HG02981 (cell line): ENCODE results near the gene C1orf52.

Source experiments
- ATAC-seq: cut with Tn5 transposase; IDR thresholded peaks from one replicate; pipeline ENCODE4 v1.9.1; 2021; ENCODE audit warnings: mild to moderate bottlenecking, moderate library complexity; ENCODE audit not compliant: unreplicated experiment

The C1orf52 gene

GRCh38 chr1:85200463-85201339, 58.8 kb downstream of the C1orf52 start, which contains the start of gene SYDE2:
SYDE2 (minus strand) TSS chr1:85201016; CDS start chr1:85200996, 20 bp downstream.
- ATAC-seq = peak; percentile 80
